H1 (cell line): ENCODE results near the gene LPCAT3. TPM values are rescaled to one million over a fixed set of nuclear protein-coding genes. Genes with fewer than 3 reads are reported as not detected.

Experiments
- ASH2L ChIP-seq: fragments of 200-600, 300-600 bp; sonication (generic); IDR thresholded peaks from one replicate; pipeline ENCODE4 v1.7.1; 2017; ENCODE audit warnings: low read length
- BCL11A ChIP-seq, 2 experiments: IDR thresholded peaks; one replicate each; pipeline ENCODE4 v1.6.1; 2011; ENCODE audit warnings: low read depth in 2 of 2, low read length in 2 of 2, mild to moderate bottlenecking in 2 of 2
- CBX5 ChIP-seq: fragments of 300-800, 300-1000 bp; sonication (generic); IDR thresholded peaks from 2 replicates; pipeline ENCODE4 v1.7.1; 2016; ENCODE audit warnings: antibody characterized with exemption, low read length, low read depth
- CTCF ChIP-seq, 3 experiments: IDR thresholded peaks; 1 replicate in 2 of 3; 2 replicates in 1 of 3; pipeline versions ENCODE4 v1.5.1 to v1.6.1; 2011; ENCODE audit warnings: low read length in 3 of 3, mild to moderate bottlenecking in 3 of 3, inconsistent platforms in 2 of 3, low read depth in 1 of 3, moderate library complexity in 1 of 3; ENCODE audit not compliant: insufficient read depth in 1 of 3; ENCODE audit errors: control extremely low read depth in 1 of 3
- EP300 ChIP-seq, 2 experiments: IDR thresholded peaks; 1 replicate in 1 of 2; 2 replicates in 1 of 2; pipeline ENCODE4 v1.6.1; 2011 to 2012; ENCODE audit warnings: low read depth in 2 of 2, low read length in 2 of 2, mild to moderate bottlenecking in 2 of 2, borderline replicate concordance in 1 of 2, inconsistent platforms in 1 of 2, moderate library complexity in 1 of 2
- FOSL1 ChIP-seq: IDR thresholded peaks from 2 replicates; pipeline ENCODE4 v1.6.1; 2011; ENCODE audit warnings: mild to moderate bottlenecking, low read depth, low read length, moderate library complexity; ENCODE audit not compliant: insufficient read depth
- GTF2F1 ChIP-seq: IDR thresholded peaks from 2 replicates; pipeline ENCODE4 v1.6.1; 2012; ENCODE audit warnings: low read depth, low read length, improper control_type of control experiment, borderline replicate concordance
- HDAC6 ChIP-seq: IDR thresholded peaks from one replicate; pipeline ENCODE4 v1.7.1; 2012; ENCODE audit warnings: low read depth, mild to moderate bottlenecking, inconsistent platforms, low read length, moderate library complexity
- JUND ChIP-seq: IDR thresholded peaks from 2 replicates; pipeline ENCODE4 v1.6.1; 2011; ENCODE audit warnings: mild to moderate bottlenecking, improper control_type of control experiment, low read length
- MAX ChIP-seq: IDR thresholded peaks from 2 replicates; pipeline ENCODE4 v1.6.1; 2012; ENCODE audit warnings: inconsistent platforms
- POU5F1 ChIP-seq: IDR thresholded peaks from 2 replicates; pipeline ENCODE4 v1.6.1; 2011; ENCODE audit warnings: low read depth, mild to moderate bottlenecking, low read length, moderate library complexity
- RAD21 ChIP-seq, 2 experiments: IDR thresholded peaks in 1 of 2; conservative IDR thresholded peaks in 1 of 2; 2 replicates each; pipeline ENCODE4 v1.6.1; 2011; ENCODE audit warnings: low read depth in 2 of 2, low read length in 2 of 2, improper control_type of control experiment in 1 of 2, inconsistent platforms in 1 of 2, mild to moderate bottlenecking in 1 of 2, moderate library complexity in 1 of 2
- RBBP5 ChIP-seq: IDR thresholded peaks from 2 replicates; pipeline ENCODE4 v1.7.1; 2012; ENCODE audit warnings: low read depth, mild to moderate bottlenecking, inconsistent platforms, low read length, moderate library complexity, borderline replicate concordance
- RFX5 ChIP-seq: IDR thresholded peaks from 2 replicates; pipeline ENCODE4 v1.6.1; 2011; ENCODE audit warnings: low read depth, low read length, improper control_type of control experiment, borderline replicate concordance
- RXRA ChIP-seq: IDR thresholded peaks from 2 replicates; pipeline ENCODE4 v1.6.1; 2011; ENCODE audit warnings: low read depth, mild to moderate bottlenecking, low read length, moderate library complexity; ENCODE audit not compliant: insufficient read depth
- SP1 ChIP-seq: IDR thresholded peaks from 2 replicates; pipeline ENCODE4 v1.6.1; 2011; ENCODE audit warnings: low read depth, low read length
- SP2 ChIP-seq: IDR thresholded peaks from 2 replicates; pipeline ENCODE4 v1.6.1; 2012; ENCODE audit warnings: mild to moderate bottlenecking, low read length, inconsistent platforms
- SP4 ChIP-seq: IDR thresholded peaks from 2 replicates; pipeline ENCODE4 v1.6.1; 2012; ENCODE audit warnings: low read length, inconsistent platforms
- SUZ12 ChIP-seq: fragments of 200-600 bp; sonication (generic); IDR thresholded peaks from 2 replicates; pipeline ENCODE4 v1.6.1; 2012; ENCODE audit warnings: mild to moderate bottlenecking, inconsistent platforms, low read length, moderate library complexity, mixed read lengths
- TEAD4 ChIP-seq: IDR thresholded peaks from 2 replicates; pipeline ENCODE4 v1.6.1; 2012; ENCODE audit warnings: low read depth, low read length, inconsistent platforms, mixed read lengths
- polyA plus RNA-seq, 7 experiments: library from polyadenylated mRNA; depleted of rRNA in 3 of 7; stranded (reverse) in 5 of 7; unstranded in 2 of 7; fragments of >200 nt in 5 of 7; fragments of 200-250 nt in 2 of 7; gene quantifications; 1 replicate in 5 of 7; 2 replicates in 1 of 7; 4 replicates in 1 of 7; pipeline versions ENCODE4 v1.2.1 to v1.2.3, GENCODE V29; 2011 to 2013; ENCODE audit warnings: missing spikeins in 2 of 7, mixed read lengths in 2 of 7
- total RNA-seq: library from RNA; stranded (reverse); fragmentation: NEBNext Ultra II Directional; extraction: Animal tissue kit (Norgen Biotek cat#: 25700); gene quantifications from 2 replicates; pipeline ENCODE4 v1.2.1, GENCODE V29; 2021

LPCAT3 gene
- total and polyA plus RNA-seq, 2 of the 8 experiments (the other 6 are each of a cell fraction or from before 2014, with no cell fraction given) = 55.8 to 70.4 TPM

GRCh38 chr12:6961695-6962284 lies 56.5 kb downstream of the LPCAT3 start (continued):
- TF ChIP-seq CBX5 = no peak
- no peak for TF ChIP-seq TEAD4
- no peak for TF ChIP-seq RBBP5
- TF ChIP-seq MAX = peak; percentile 22; the same call in 1 of the 2 replicates
- TF ChIP-seq RAD21 (IDR thresholded peaks at IDR 0.05 in 1 of 2, conservative IDR thresholded peaks at IDR 0.05 in 1 of 2; ENCODE audit: low read depth in 2 of 2, low read length in 2 of 2) = peak in 1 of 2 experiments; percentile 9; a peak in 1 of 4 replicates
- TF ChIP-seq SP4 = no peak
- TF ChIP-seq RFX5 = no peak
- TF ChIP-seq POU5F1 = no peak
- no peak for TF ChIP-seq BCL11A (IDR thresholded peaks at IDR 0.05; ENCODE audit: low read depth in 2 of 2, low read length in 2 of 2)
- TF ChIP-seq SP1 = no peak
- no peak for TF ChIP-seq FOSL1
- TF ChIP-seq EP300 (IDR thresholded peaks at IDR 0.05; ENCODE audit: borderline replicate concordance in 1 of 2, low read depth in 2 of 2, low read length in 2 of 2) = no peak
- TF ChIP-seq CTCF (IDR thresholded peaks at IDR 0.05; ENCODE audit: control extremely low read depth in 1 of 3, insufficient read depth in 1 of 3, low read depth in 1 of 3, low read length in 3 of 3) = peak in 2 of 3 experiments; percentile 43 to 47; a peak in 3 of 4 replicates
- TF ChIP-seq RXRA = no peak
- no peak for TF ChIP-seq SP2
- TF ChIP-seq SUZ12 = no peak
- no peak for TF ChIP-seq JUND
- TF ChIP-seq ASH2L = no peak
- 0 out of 2 replicates have a peak, but pooled peaks have one; percentile 14 for TF ChIP-seq GTF2F1
- TF ChIP-seq HDAC6 = no peak
